ENCODE data around the gene DDX55. TPM values are rescaled to one million over a fixed set of nuclear protein-coding genes. Genes with fewer than 3 reads are reported as not detected.
"Not testable (repeated sequence)": the region's sequence is repeated elsewhere in the genome, so short reads cannot be mapped to it uniquely, and the experiment has no call there.

Gene DDX55
- total RNA-seq, 1 donor from 2014 or later: 32.5 TPM

DNA sequence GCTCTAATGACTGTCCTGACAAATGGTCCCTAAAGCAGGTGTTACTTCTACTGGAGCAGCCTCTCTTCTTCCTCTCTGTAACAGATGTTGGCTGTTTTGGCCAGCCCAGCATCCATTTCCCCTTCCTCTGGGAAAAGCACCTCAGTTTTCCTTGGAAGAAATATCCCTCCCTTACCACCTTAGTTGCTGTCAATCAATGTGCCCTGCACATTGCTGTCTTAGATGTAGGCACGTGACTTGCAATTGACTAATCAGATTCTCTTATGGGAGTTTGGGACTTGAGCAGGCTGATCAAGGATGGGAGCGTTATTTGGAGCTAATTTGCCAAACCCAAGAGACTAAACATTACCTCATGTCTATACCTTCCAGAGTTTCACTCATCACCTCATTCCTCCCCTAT is 29.5 kb upstream of the DDX55 start:
- no peaks in the 10 kb centered on the region for H3K9me3 Mint-ChIP-seq

DNA sequence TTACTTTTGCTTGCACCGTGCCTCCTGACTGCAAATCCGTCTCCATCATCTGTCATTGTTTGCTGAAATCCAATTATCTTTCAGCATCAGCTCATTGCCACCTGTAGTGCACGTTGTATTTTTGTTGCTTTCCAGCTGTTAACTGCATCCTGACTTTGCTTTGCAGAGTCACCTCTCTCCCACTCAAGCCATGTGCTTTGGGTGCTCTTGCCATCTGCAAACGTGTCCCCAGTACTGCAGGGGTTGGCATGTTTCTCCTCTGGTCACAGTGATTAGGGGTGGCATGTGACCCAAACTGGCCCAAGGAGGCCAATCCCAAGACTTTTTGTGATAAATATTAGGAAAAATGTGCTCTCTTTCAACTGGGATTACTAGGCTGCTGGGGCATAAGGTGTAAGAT is 28.0 kb upstream of the DDX55 start:
- H3K27me3 Mint-ChIP-seq: no peaks in the 10 kb centered on the region
- no peak overlapping the region for H3K27ac Mint-ChIP-seq
- peaks cover 4% of the 10 kb centered on the region for H3K36me3 Mint-ChIP-seq
- no peaks in the 10 kb centered on the region for H3K9me3 Mint-ChIP-seq
- TF ChIP-seq, protein P1, sequence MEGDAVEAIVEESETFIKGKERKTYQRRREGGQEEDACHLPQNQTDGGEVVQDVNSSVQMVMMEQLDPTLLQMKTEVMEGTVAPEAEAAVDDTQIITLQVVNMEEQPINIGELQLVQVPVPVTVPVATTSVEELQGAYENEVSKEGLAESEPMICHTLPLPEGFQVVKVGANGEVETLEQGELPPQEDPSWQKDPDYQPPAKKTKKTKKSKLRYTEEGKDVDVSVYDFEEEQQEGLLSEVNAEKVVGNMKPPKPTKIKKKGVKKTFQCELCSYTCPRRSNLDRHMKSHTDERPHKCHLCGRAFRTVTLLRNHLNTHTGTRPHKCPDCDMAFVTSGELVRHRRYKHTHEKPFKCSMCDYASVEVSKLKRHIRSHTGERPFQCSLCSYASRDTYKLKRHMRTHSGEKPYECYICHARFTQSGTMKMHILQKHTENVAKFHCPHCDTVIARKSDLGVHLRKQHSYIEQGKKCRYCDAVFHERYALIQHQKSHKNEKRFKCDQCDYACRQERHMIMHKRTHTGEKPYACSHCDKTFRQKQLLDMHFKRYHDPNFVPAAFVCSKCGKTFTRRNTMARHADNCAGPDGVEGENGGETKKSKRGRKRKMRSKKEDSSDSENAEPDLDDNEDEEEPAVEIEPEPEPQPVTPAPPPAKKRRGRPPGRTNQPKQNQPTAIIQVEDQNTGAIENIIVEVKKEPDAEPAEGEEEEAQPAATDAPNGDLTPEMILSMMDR (conservative IDR thresholded peaks at IDR 0.05): no peak
- peaks cover 9% of the 10 kb centered on the region for H3K4me1 Mint-ChIP-seq (ENCODE audit: unreplicated experiment)
- no peak for DNase-seq (ENCODE audit: extremely low spot score, unreplicated experiment)
- no peak overlapping the region for H3K4me3 Mint-ChIP-seq

More for the DNA sequence above, 29.5 kb upstream of the DDX55 start:
- Mint-ChIP-seq H3K27ac (no peak overlapping the region), H3K36me3 (peaks cover 4% of the 10 kb centered on the region), H3K27me3 (no peaks in the 10 kb centered on the region), H3K4me1 (ENCODE audit: unreplicated experiment) (peaks cover 9% of the 10 kb centered on the region), H3K4me3 (no peak overlapping the region)
- DNase-seq (ENCODE audit: extremely low spot score, unreplicated experiment): no peak
- TF ChIP-seq, protein P1 (conservative IDR thresholded peaks at IDR 0.05): no peak

DNA sequence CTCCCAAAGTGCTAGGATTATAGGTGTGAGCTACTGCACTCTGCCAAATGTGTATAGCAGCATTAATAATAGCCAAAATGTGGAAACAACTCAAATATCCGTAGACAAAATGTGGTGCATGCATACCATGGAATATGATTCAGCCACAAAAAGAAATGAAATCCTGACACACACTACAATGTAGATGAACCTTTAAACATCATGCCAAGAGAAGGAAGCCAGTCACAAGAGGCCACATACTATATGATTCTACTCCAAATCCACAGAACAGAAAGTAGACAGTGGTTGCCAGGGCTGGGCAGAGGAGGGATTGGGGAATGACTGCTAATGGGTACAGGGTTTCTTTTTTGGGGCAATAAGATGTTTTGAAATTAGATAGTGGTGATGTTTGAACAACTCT is 25.3 kb upstream of the DDX55 start:
- TF ChIP-seq, protein P1 (conservative IDR thresholded peaks at IDR 0.05): no peak
- DNase-seq (ENCODE audit: extremely low spot score, unreplicated experiment): no peak
- Mint-ChIP-seq H3K36me3 (peaks cover 4% of the 10 kb centered on the region), H3K4me3 (no peak overlapping the region), H3K4me1 (ENCODE audit: unreplicated experiment) (no peaks in the 10 kb centered on the region), H3K27me3 (no peaks in the 10 kb centered on the region), H3K27ac (no peak overlapping the region), H3K9me3 (no peaks in the 10 kb centered on the region)

DNA sequence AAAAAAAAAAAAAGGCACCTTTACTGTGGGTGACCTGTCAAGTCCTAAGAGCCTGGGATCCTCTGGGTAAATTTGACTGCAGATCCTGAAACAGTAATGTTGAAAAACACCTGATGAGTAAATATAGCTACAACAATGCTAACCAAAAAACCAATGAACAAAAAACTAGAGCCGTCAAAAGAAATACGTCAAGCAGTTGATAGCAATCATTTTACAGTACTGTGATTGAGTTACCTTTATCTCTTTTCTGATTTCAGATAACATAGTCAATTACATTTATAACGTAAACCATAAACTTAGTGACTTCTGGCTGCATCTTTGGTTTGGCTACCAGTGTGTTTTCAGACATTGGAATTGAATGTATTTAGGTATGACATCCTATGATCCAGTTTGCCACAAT is 23.7 kb upstream of the DDX55 start:
- peaks cover 10% of the 10 kb centered on the region for H3K4me1 Mint-ChIP-seq (ENCODE audit: unreplicated experiment)
- TF ChIP-seq, protein P1 (conservative IDR thresholded peaks at IDR 0.05): no peak

DNA sequence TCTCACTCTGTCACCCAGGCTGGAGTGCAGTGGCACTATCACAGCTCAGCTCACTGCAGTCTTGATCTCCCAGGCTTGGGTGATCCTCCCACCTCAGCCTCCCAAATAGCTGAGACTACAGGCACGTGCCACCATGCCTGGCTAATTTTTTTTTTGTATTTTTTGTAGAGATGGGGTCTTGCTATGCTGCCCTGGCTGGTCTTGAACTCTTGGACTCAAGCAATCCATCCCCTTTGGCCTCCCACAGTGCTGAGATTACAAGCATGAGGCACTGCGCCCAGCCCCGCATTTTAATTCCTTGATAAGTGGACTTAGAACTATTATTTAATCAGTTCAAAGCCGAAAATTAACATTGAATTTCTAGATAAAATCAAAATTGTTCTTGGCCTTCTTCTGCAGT is 23.1 kb upstream of the DDX55 start:
- H3K36me3 Mint-ChIP-seq; H3K27me3 Mint-ChIP-seq; H3K4me3 Mint-ChIP-seq; DNase-seq (ENCODE audit: extremely low spot score, unreplicated experiment); H3K27ac Mint-ChIP-seq; H3K9me3 Mint-ChIP-seq; H3K4me1 Mint-ChIP-seq (ENCODE audit: unreplicated experiment): not testable (repeated sequence)

More for the DNA sequence above, 23.7 kb upstream of the DDX55 start:
- no peaks in the 10 kb centered on the region for H3K27me3 Mint-ChIP-seq
- H3K36me3 Mint-ChIP-seq: peaks cover 4% of the 10 kb centered on the region
- no peak overlapping the region for H3K4me3 Mint-ChIP-seq
- no peak for DNase-seq (ENCODE audit: extremely low spot score, unreplicated experiment)
- H3K9me3 Mint-ChIP-seq: no peaks in the 10 kb centered on the region
- H3K27ac Mint-ChIP-seq: no peak overlapping the region

DNA sequence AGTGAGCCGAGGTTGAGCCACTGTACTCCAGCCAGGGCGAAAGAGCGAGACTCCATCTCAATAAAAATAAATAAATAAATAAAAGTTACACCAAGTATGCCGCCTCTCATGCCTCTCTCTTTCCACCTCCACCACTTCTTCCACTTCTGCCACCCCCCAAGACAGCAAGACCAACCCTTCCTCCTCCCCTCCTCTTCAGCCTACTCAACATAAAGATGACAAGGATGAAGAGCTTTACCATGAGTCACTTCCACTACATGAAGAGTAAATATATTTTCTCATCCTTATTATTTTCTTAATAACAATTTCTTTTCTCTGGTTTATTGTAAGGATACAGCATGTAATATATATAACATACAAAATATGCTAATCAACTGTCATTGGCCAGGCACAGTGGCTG is 21.1 kb upstream of the DDX55 start:
- peaks cover 4% of the 10 kb centered on the region for H3K36me3 Mint-ChIP-seq
- TF ChIP-seq, protein P1 (conservative IDR thresholded peaks at IDR 0.05): no peak
- H3K4me3 Mint-ChIP-seq: no peak overlapping the region
- H3K4me1 Mint-ChIP-seq (ENCODE audit: unreplicated experiment): peaks cover 18% of the 10 kb centered on the region
- no peaks in the 10 kb centered on the region for H3K9me3 Mint-ChIP-seq
- H3K27ac Mint-ChIP-seq: no peak overlapping the region
- DNase-seq (ENCODE audit: extremely low spot score, unreplicated experiment): no peak
- no peaks in the 10 kb centered on the region for H3K27me3 Mint-ChIP-seq
